Muscle layer of duodenum (tissue), 2 donors: Measurements from ENCODE around the gene ANO2.

Experiments
- H3K27ac ChIP-seq: one replicate; pipeline ENCODE4 v1.7.0; 2013; ENCODE audit warnings: mild to moderate bottlenecking, low read length
- H3K27me3 ChIP-seq: one replicate; pipeline ENCODE4 v1.7.0; 2013; ENCODE audit warnings: low read depth, mild to moderate bottlenecking, control low read depth, low read length
- H3K36me3 ChIP-seq, 2 donors: one replicate each; pipeline ENCODE4 v1.7.0; 2013; ENCODE audit warnings: low read length in 2 of 2, control low read depth in 1 of 2, mild to moderate bottlenecking in 1 of 2; ENCODE audit not compliant: insufficient read depth in 2 of 2, control insufficient read depth in 1 of 2
- H3K4me1 ChIP-seq, 2 donors: one replicate each; pipeline ENCODE4 v1.7.0; 2013; ENCODE audit warnings: low read length in 2 of 2, mild to moderate bottlenecking in 2 of 2, control low read depth in 1 of 2, moderate library complexity in 1 of 2; ENCODE audit not compliant: insufficient read depth in 2 of 2, control insufficient read depth in 1 of 2
- H3K4me3 ChIP-seq, 2 donors: one replicate each; pipeline ENCODE4 v1.7.0; 2013; ENCODE audit warnings: low read length in 2 of 2, low read depth in 1 of 2, mild to moderate bottlenecking in 1 of 2
- H3K9me3 ChIP-seq, 2 donors: one replicate each; pipeline ENCODE4 v1.7.0; 2013; ENCODE audit warnings: low read length in 2 of 2, control low read depth in 1 of 2, mild to moderate bottlenecking in 1 of 2; ENCODE audit not compliant: control insufficient read depth in 1 of 2
- donor health status: healthy.

Gene ANO2

GRCh38 chr12:5736527-5736926, 208.5 kb downstream of the ANO2 start:
- no peaks in the 10 kb centered on the region for H3K36me3 ChIP-seq

GRCh38 chr12:5736016-5736415, 209.0 kb downstream of the ANO2 start:
- Histone ChIP-seq H3K36me3 (no peaks in the 10 kb centered on the region), H3K4me3 (no peak overlapping the region), H3K27me3 (no peaks in the 10 kb centered on the region), H3K27ac (no peak overlapping the region), H3K9me3 (no peaks in the 10 kb centered on the region), H3K4me1 (no peaks in the 10 kb centered on the region)

More at GRCh38 chr12:5736527-5736926, 208.5 kb downstream of the ANO2 start:
- Histone ChIP-seq H3K27ac (no peak overlapping the region), H3K4me1 (no peaks in the 10 kb centered on the region), H3K9me3 (no peaks in the 10 kb centered on the region), H3K27me3 (no peaks in the 10 kb centered on the region), H3K4me3 (no peak overlapping the region)

- no peaks in the 10 kb centered on the region for H3K9me3 ChIP-seq
- no peaks in the 10 kb centered on the region for H3K4me1 ChIP-seq
- H3K4me3 ChIP-seq: no peak overlapping the region
- H3K27ac ChIP-seq: no peak overlapping the region
- H3K27me3 ChIP-seq: no peaks in the 10 kb centered on the region
- H3K36me3 ChIP-seq: no peaks in the 10 kb centered on the region
These were observed 211.1 kb downstream of the ANO2 start for GRCh38 chr12:5733916-5734315.

- Histone ChIP-seq H3K4me3 (no peak overlapping the region), H3K27ac (no peak overlapping the region), H3K27me3 (no peaks in the 10 kb centered on the region), H3K4me1 (no peaks in the 10 kb centered on the region), H3K9me3 (no peaks in the 10 kb centered on the region), H3K36me3 (no peaks in the 10 kb centered on the region)
These were observed 211.8 kb downstream of the ANO2 start for GRCh38 chr12:5733136-5733755.

- H3K36me3 ChIP-seq: no peaks in the 10 kb centered on the region
These were observed 214.1 kb downstream of the ANO2 start for GRCh38 chr12:5730962-5731361.

GRCh38 chr12:5723711-5724252, 221.3 kb downstream of the ANO2 start:
- Histone ChIP-seq H3K4me3 (no peak overlapping the region), H3K9me3 (no peaks in the 10 kb centered on the region), H3K4me1 (peaks cover 0 to 10% of the 10 kb centered on the region in 2 donors), H3K27me3 (no peaks in the 10 kb centered on the region), H3K36me3 (no peaks in the 10 kb centered on the region), H3K27ac (no peak overlapping the region)

More at GRCh38 chr12:5730962-5731361, 214.1 kb downstream of the ANO2 start:
- Histone ChIP-seq H3K27ac (no peak overlapping the region), H3K4me1 (no peaks in the 10 kb centered on the region), H3K4me3 (no peak overlapping the region), H3K27me3 (no peaks in the 10 kb centered on the region), H3K9me3 (no peaks in the 10 kb centered on the region)

- Histone ChIP-seq H3K9me3 (no peaks in the 10 kb centered on the region), H3K36me3 (no peaks in the 10 kb centered on the region), H3K4me1 (peaks cover 0 to 10% of the 10 kb centered on the region in 2 donors), H3K4me3 (no peak overlapping the region), H3K27me3 (no peaks in the 10 kb centered on the region), H3K27ac (no peak overlapping the region)
These were observed 222.0 kb downstream of the ANO2 start for GRCh38 chr12:5723071-5723470.

GRCh38 chr12:5720381-5721005, 224.6 kb downstream of the ANO2 start:
- Histone ChIP-seq H3K36me3 (no peaks in the 10 kb centered on the region), H3K4me3 (no peak overlapping the region), H3K9me3 (no peaks in the 10 kb centered on the region), H3K4me1 (peaks cover 7 to 14% of the 10 kb centered on the region in 2 donors), H3K27me3 (no peaks in the 10 kb centered on the region), H3K27ac (no peak overlapping the region)

- Histone ChIP-seq H3K9me3 (no peaks in the 10 kb centered on the region), H3K27ac (no peak overlapping the region), H3K27me3 (no peaks in the 10 kb centered on the region), H3K4me3 (no peak overlapping the region), H3K4me1 (peaks cover 7 to 14% of the 10 kb centered on the region in 2 donors), H3K36me3 (no peaks in the 10 kb centered on the region)
These were observed 226.4 kb downstream of the ANO2 start for GRCh38 chr12:5718680-5719079.

GRCh38 chr12:5718073-5718472, 227.0 kb downstream of the ANO2 start:
- H3K27ac ChIP-seq: no peak overlapping the region
- H3K4me3 ChIP-seq: no peak overlapping the region
- H3K36me3 ChIP-seq: no peaks in the 10 kb centered on the region

GRCh38 chr12:5716976-5717375, 228.1 kb downstream of the ANO2 start:
- Histone ChIP-seq H3K27me3 (no peaks in the 10 kb centered on the region), H3K4me1 (peaks cover 7 to 14% of the 10 kb centered on the region in 2 donors), H3K4me3 (no peak overlapping the region), H3K9me3 (no peaks in the 10 kb centered on the region), H3K36me3 (no peaks in the 10 kb centered on the region), H3K27ac (no peak overlapping the region)

More at GRCh38 chr12:5718073-5718472, 227.0 kb downstream of the ANO2 start:
- Histone ChIP-seq H3K27me3 (no peaks in the 10 kb centered on the region), H3K9me3 (no peaks in the 10 kb centered on the region), H3K4me1 (peaks cover 7 to 14% of the 10 kb centered on the region in 2 donors)
